Left renal cortex interstitium (tissue), 4 donors: ENCODE data around the gene ARHGAP10. TPM values are rescaled to one million over a fixed set of nuclear protein-coding genes. Genes with fewer than 3 reads are reported as not detected.

Experiments
- DNase-seq, 4 donors: peaks; one replicate each; pipeline ENCODE4 v3.0.0-alpha.2; 2013; ENCODE audit warnings: low read depth in 4 of 4, low spot score in 2 of 4, missing footprints in 1 of 4
- polyA plus RNA-seq, 4 donors: library from polyadenylated mRNA; unstranded; fragments of 120-200 nt; gene quantifications; one replicate each; pipeline ENCODE4 v1.2.1, GENCODE V29; 2013; ENCODE audit not compliant: insufficient read length in 4 of 4

Gene ARHGAP10
- polyA plus RNA-seq, 4 donors = 18.3 to 20.9 (median 19.5) TPM

- DNase-seq = no peak
These were observed 29.5 kb downstream of the ARHGAP10 start for GRCh38 chr4:147761218-147761883.

- DNase-seq = no peak
These were observed 32.4 kb downstream of the ARHGAP10 start for GRCh38 chr4:147764337-147764736.

GRCh38 chr4:147765121-147765529 lies 33.2 kb downstream of the ARHGAP10 start:
- no peak for DNase-seq

- DNase-seq = no peak
These were observed 36.2 kb downstream of the ARHGAP10 start for GRCh38 chr4:147768113-147768512.

- no peak for DNase-seq
These were observed 37.5 kb downstream of the ARHGAP10 start for GRCh38 chr4:147769386-147769785.

- DNase-seq = no peak
These were observed 38.9 kb downstream of the ARHGAP10 start for GRCh38 chr4:147770831-147771230.

- no peak for DNase-seq
These were observed 40.2 kb downstream of the ARHGAP10 start for GRCh38 chr4:147772056-147772455.

GRCh38 chr4:147772459-147772969 lies 40.6 kb downstream of the ARHGAP10 start:
- DNase-seq = no peak

GRCh38 chr4:147773261-147774184 lies 41.6 kb downstream of the ARHGAP10 start:
- DNase-seq = no peak

- no peak for DNase-seq
These were observed 44.8 kb downstream of the ARHGAP10 start for GRCh38 chr4:147776716-147777115.

- no peak for DNase-seq
These were observed 45.7 kb downstream of the ARHGAP10 start for GRCh38 chr4:147777456-147778091.

- no peak for DNase-seq
These were observed 47.1 kb downstream of the ARHGAP10 start for GRCh38 chr4:147778942-147779341.

GRCh38 chr4:147779451-147779850 lies 47.6 kb downstream of the ARHGAP10 start:
- DNase-seq = no peak

- DNase-seq = no peak
These were observed 48.4 kb downstream of the ARHGAP10 start for GRCh38 chr4:147780137-147780777.

- DNase-seq = no peak
These were observed 50.3 kb downstream of the ARHGAP10 start for GRCh38 chr4:147782087-147782781.

- DNase-seq = no peak
These were observed 53.2 kb downstream of the ARHGAP10 start for GRCh38 chr4:147785129-147785528.

GRCh38 chr4:147786031-147786430 lies 54.1 kb downstream of the ARHGAP10 start:
- DNase-seq = no peak

- DNase-seq = no peak
These were observed 54.6 kb downstream of the ARHGAP10 start for GRCh38 chr4:147786531-147786930.

- DNase-seq = no peak
These were observed 55.3 kb downstream of the ARHGAP10 start for GRCh38 chr4:147787204-147787603.

- no peak for DNase-seq
These were observed 56.9 kb downstream of the ARHGAP10 start for GRCh38 chr4:147788791-147789190.
